Peyer's patch (tissue), 4 donors: ENCODE results near the gene GALNT12.

Experiments
- CTCF ChIP-seq, 6 experiments: fragments of 450-650 bp in 4 of 6; fragments of 200-600 bp in 2 of 6; sonication (generic) in 1 of 6; IDR thresholded peaks; one replicate each; pipeline ENCODE4 v1.5.1; 2017 to 2019; ENCODE audit warnings: antibody characterized with exemption in 6 of 6, mild to moderate bottlenecking in 3 of 6, moderate library complexity in 1 of 6
- POLR2A ChIP-seq, 2 donors: fragments of 450-650 bp; IDR thresholded peaks; one replicate each; pipeline ENCODE4 v1.5.1; 2017; ENCODE audit warnings: antibody characterized with exemption in 2 of 2, mild to moderate bottlenecking in 2 of 2, moderate library complexity in 2 of 2

DNA sequence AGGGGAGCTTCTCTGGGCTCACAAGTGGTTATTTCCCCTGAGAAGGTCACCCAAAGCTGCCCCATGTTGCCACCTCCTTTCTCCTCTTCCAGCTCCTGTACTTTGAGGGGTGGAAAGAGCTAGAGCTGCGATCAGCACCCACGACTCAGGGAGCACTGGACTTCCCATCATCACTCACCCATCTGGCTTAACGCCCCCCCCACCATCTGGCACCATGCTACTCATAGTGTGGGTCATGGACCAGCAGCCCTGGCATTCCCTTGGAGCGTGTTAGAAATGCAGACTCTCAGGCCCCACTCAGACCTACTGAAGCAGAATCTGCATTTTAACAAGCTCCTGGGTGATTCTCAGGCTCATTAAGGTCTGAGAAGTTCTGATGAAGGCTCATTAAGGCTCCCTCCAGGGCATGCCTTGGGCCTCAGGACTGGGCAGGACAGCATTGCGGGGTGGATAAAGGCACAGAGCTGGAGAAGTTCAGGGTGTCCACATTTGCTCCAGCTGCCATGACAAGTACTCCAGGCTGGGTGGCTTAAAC, 67.3 kb downstream of the GALNT12 start:
- TF ChIP-seq CTCF (IDR thresholded peaks at IDR 0.05) (no peak), POLR2A (IDR thresholded peaks at IDR 0.05) (no peak)
